ENCODE results near the gene CCDC167.

CCDC167 gene

GRCh38 chr6:37507077-37507476 is 7.4 kb upstream of the CCDC167 start:
- H3K4me1 Mint-ChIP-seq, result peaks cover 24% of the 10 kb centered on the region
- DNase-seq, result no peak
- H3K36me3 Mint-ChIP-seq (ENCODE audit: low read depth), result no peaks in the 10 kb centered on the region
- H3K27me3 Mint-ChIP-seq (ENCODE audit: low read depth, poor library complexity), result peaks cover 29% of the 10 kb centered on the region
- TF ChIP-seq CTCF (IDR thresholded peaks at IDR 0.05), result no peak
- H3K9me3 Mint-ChIP-seq, result no peaks in the 10 kb centered on the region
- H3K27ac Mint-ChIP-seq, result peak overlapping the region; percentile 8
- H3K4me3 Mint-ChIP-seq, result no peak overlapping the region

DNA sequence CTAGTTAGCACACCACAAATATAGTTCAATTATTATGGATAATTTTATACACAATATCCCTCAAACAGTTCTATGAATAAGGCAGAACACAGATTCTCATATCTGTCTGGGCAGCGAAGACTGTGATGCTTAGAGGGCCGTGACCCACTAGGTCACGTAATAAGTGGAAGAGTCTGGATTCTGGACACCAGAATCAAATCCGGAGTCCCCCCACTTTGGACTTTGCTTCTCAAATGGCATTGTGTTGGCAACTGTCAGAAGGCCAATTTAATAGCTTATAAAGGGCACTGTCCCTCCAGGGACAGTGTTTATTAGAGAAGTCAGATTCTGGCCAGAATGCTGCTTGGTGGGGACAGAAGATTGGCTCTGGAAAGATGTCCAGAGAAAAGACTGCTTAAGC is 6.8 kb upstream of the CCDC167 start:
- H3K4me1 Mint-ChIP-seq, result peaks cover 23% of the 10 kb centered on the region
- no peaks in the 10 kb centered on the region for H3K36me3 Mint-ChIP-seq (ENCODE audit: low read depth)
- no peak for TF ChIP-seq CTCF (IDR thresholded peaks at IDR 0.05)
- no peak for DNase-seq
- H3K27me3 Mint-ChIP-seq (ENCODE audit: low read depth, poor library complexity), result peaks cover 23% of the 10 kb centered on the region
- H3K4me3 Mint-ChIP-seq, result no peak overlapping the region
- peak overlapping the region; percentile 8 for H3K27ac Mint-ChIP-seq
- H3K9me3 Mint-ChIP-seq, result no peaks in the 10 kb centered on the region

- Mint-ChIP-seq H3K27ac (no peak overlapping the region), H3K27me3 (ENCODE audit: low read depth, poor library complexity) (peaks cover 20% of the 10 kb centered on the region), H3K4me3 (no peak overlapping the region), H3K4me1 (peaks cover 28% of the 10 kb centered on the region), H3K36me3 (ENCODE audit: low read depth) (no peaks in the 10 kb centered on the region), H3K9me3 (peaks cover 5% of the 10 kb centered on the region)
- DNase-seq, result no peak
- no peak for TF ChIP-seq CTCF (IDR thresholded peaks at IDR 0.05)
Measured at GRCh38 chr6:37504024-37504423, 4.3 kb upstream of the CCDC167 start.

DNA sequence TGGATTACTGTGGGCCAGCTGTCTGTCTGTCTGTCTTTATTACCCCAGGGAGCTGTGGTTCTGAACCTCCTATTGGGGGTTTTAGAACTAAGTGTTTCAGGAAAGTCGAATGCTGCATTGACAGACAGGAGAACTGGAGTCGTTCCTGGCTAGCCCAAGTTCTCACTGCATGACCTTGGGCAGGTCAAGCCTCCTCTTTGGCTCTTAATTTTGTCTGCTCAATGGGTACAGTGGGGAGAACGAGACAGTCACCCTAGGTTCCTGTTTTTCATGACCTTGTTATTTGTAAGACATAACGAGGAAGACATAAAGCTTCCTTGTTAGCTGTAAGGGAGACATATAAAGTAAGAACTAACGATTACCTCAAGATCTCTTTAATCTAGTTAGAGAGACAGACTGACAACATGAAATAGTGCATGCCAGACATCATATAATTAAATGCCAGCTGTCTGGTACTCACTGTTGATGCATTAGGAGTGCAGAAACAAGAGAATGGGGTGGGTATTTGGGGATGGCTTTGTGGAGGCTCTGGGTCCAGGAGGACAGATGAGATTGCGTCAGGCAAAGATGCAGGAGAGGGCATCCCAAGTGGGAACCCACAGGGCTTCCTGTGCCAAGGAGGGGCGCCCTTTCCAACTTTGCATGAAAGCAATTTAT is 3.7 kb upstream of the CCDC167 start:
- H3K4me1 Mint-ChIP-seq, result peaks cover 33% of the 10 kb centered on the region

GRCh38 chr6:37502703-37503291 is 3.1 kb upstream of the CCDC167 start:
- Mint-ChIP-seq H3K36me3 (ENCODE audit: low read depth) (no peaks in the 10 kb centered on the region), H3K9me3 (peaks cover 5% of the 10 kb centered on the region), H3K4me3 (no peak overlapping the region), H3K27ac (no peak overlapping the region), H3K27me3 (ENCODE audit: low read depth, poor library complexity) (peaks cover 20% of the 10 kb centered on the region), H3K4me1 (peaks cover 37% of the 10 kb centered on the region)
- no peak for TF ChIP-seq CTCF (IDR thresholded peaks at IDR 0.05)
- no peak for DNase-seq

More for the DNA sequence above, 3.7 kb upstream of the CCDC167 start:
- Mint-ChIP-seq H3K36me3 (ENCODE audit: low read depth) (no peaks in the 10 kb centered on the region), H3K27me3 (ENCODE audit: low read depth, poor library complexity) (peaks cover 20% of the 10 kb centered on the region), H3K27ac (no peak overlapping the region), H3K9me3 (peaks cover 5% of the 10 kb centered on the region), H3K4me3 (no peak overlapping the region)
- DNase-seq, result no peak
- TF ChIP-seq CTCF (IDR thresholded peaks at IDR 0.05), result no peak

Data from nephron progenitor cell (in vitro differentiated cells).